ENCODE measurements around the gene B4GALNT4.

The B4GALNT4 gene, protein sequence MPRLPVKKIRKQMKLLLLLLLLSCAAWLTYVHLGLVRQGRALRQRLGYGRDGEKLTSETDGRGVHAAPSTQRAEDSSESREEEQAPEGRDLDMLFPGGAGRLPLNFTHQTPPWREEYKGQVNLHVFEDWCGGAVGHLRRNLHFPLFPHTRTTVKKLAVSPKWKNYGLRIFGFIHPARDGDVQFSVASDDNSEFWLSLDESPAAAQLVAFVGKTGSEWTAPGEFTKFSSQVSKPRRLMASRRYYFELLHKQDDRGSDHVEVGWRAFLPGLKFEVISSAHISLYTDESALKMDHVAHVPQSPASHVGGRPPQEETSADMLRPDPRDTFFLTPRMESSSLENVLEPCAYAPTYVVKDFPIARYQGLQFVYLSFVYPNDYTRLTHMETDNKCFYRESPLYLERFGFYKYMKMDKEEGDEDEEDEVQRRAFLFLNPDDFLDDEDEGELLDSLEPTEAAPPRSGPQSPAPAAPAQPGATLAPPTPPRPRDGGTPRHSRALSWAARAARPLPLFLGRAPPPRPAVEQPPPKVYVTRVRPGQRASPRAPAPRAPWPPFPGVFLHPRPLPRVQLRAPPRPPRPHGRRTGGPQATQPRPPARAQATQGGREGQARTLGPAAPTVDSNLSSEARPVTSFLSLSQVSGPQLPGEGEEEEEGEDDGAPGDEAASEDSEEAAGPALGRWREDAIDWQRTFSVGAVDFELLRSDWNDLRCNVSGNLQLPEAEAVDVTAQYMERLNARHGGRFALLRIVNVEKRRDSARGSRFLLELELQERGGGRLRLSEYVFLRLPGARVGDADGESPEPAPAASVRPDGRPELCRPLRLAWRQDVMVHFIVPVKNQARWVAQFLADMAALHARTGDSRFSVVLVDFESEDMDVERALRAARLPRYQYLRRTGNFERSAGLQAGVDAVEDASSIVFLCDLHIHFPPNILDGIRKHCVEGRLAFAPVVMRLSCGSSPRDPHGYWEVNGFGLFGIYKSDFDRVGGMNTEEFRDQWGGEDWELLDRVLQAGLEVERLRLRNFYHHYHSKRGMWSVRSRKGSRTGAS

DNA sequence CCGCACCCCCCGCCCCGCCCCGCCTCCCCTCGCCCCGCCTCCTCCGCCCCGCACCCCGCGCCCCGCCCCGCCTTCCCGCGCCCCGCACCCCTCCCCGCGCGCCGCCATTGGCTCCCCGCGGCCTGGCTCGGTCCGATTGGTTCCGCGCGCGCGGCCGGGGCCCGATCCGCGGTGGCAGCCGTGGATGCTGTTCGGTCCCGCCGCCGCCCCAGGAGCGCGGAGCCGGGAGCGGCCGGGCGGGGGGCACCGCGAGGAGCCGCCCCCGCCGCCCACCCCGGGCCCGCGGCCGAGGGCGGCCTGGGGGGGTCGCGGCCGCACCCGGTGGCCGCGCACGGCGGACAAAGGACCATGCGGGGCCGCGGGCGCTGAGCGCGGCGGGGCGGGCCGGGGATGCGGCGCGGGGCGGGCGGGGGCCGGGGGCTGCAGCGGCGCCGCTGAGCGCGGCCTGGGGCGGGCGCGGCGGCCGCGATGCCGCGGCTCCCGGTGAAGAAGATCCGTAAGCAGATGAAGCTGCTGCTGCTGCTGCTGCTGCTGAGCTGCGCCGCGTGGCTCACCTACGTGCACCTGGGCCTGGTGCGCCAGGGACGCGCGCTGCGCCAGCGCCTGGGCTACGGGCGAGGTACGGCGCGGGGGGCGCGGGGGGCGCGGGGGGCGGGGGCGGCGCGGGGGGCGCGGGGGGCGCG, at the start of gene B4GALNT4:
Gene B4GALNT4, plus strand, starts transcription at position 164 of the 683 bp plus-strand sequence. Its CDS starts 305 bp downstream, at position 469.
- no peak for TF ChIP-seq GATA3 (IDR thresholded peaks at IDR 0.05; ENCODE audit: low read depth, low read length)
- no peak for TF ChIP-seq GATA2 (IDR thresholded peaks at IDR 0.05; ENCODE audit: low read depth, low read length)

DNA sequence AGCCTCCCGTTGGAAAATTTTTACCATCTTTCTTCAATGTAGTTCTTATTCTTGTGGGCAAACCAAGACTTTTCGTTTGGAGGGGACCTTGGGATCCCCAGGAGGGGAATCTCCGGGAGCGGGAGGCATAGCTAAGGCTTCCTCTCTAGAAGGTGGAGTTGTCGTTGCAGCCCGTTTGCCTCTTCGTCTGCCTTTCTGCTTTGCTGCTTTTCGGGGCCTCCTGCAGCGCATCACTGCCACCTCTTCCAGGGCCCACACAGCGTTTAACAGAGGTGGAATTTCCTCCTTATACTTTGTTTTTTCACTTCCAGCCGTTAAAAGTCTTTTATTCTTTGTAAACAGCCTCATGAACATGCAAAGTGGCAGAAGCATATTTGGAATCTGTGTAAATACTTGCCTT, 45.1 kb upstream of the B4GALNT4 start:
- TF ChIP-seq GATA3 (IDR thresholded peaks at IDR 0.05; ENCODE audit: low read depth, low read length) (no peak), GATA2 (IDR thresholded peaks at IDR 0.05; ENCODE audit: low read depth, low read length) (no peak)

- TF ChIP-seq GATA2 (IDR thresholded peaks at IDR 0.05; ENCODE audit: low read depth, low read length) (no peak), GATA3 (IDR thresholded peaks at IDR 0.05; ENCODE audit: low read depth, low read length) (no peak)
Observed at GRCh38 chr11:325796-326591, 43.3 kb upstream of the B4GALNT4 start.

GRCh38 chr11:326592-326841, 42.8 kb upstream of the B4GALNT4 start:
- no peak for TF ChIP-seq GATA2 (IDR thresholded peaks at IDR 0.05; ENCODE audit: low read depth, low read length)
- TF ChIP-seq GATA3 (IDR thresholded peaks at IDR 0.05; ENCODE audit: low read depth, low read length): no peak

DNA sequence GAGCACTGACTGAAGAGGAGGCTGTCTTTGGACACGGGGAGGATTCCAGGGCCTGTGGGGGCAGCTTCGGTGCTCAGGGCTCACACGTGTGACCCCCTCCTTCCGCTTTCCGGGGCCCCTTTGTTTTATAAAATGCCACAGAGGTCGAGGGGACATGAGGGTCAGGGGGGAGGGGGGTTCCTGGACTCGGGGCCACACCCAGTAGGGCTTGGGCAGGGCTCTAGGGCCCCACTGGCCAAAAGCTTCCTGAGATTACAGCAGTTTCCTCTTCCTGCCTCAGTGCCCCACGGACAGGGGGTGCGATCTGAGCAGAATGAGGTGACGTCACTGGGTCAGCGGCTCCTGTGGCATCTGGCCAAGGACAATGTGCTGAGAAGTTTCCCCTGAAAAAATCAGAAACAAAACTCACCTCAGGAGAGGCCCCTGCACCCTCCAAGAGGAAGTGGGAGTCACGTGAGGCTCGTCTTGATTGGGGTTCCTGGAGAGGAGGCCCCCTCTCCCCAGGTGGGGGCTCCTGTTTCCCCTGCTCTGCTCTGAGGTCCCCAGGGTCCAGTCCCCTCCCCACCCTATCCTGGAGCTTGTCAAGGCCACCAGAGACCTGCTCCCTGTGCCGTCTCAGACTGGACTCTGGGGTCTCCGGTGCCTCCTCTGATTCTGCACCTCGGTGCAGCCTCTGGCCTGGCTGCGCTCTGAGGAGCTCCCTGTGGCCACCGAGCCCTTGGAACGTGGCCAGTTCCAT, 42.3 kb upstream of the B4GALNT4 start:
- TF ChIP-seq GATA3 (IDR thresholded peaks at IDR 0.05; ENCODE audit: low read depth, low read length): no peak
- TF ChIP-seq GATA2 (IDR thresholded peaks at IDR 0.05; ENCODE audit: low read depth, low read length): no peak

DNA sequence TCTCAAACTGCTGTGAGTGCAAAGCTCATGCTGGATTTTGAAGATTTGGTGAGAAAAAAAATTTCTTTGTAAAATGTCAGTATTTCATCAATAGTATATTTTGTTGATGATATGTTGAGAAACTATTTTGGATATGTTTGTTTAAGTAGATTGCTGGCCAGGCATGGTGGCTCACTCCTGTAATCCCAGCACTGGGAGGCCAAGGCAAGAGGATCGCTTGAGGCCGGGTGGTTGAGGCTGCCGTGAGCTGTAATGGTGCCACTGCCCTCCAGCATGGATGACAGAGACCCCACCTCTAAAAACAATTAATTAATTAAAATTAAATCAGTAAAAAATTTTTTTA, 41.7 kb upstream of the B4GALNT4 start:
- TF ChIP-seq GATA3 (IDR thresholded peaks at IDR 0.05; ENCODE audit: low read depth, low read length) (no peak), GATA2 (IDR thresholded peaks at IDR 0.05; ENCODE audit: low read depth, low read length) (no peak)

DNA sequence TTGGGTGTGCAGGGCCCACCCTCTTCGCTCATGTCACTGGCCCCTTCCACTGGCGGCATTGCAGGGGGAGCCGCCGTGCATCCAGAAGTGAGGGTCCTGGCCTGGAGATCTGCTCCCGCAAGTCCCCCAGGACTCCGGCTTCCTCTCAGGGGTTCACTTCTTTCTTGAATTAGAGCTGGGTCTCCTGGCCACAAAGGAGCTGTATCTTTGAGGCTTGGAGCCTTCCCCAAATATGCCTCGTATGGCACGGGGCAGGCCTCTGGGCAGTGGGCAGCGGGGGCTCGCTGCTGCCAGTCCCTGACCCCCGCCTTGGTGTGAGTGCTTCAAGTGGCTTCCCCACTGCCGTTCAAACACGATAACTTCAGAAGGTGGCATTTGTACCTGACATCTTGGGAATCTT, 41.3 kb upstream of the B4GALNT4 start:
- TF ChIP-seq GATA2 (IDR thresholded peaks at IDR 0.05; ENCODE audit: low read depth, low read length): no peak

- no peak for TF ChIP-seq GATA3 (IDR thresholded peaks at IDR 0.05; ENCODE audit: low read depth, low read length)
- TF ChIP-seq GATA2 (IDR thresholded peaks at IDR 0.05; ENCODE audit: low read depth, low read length): no peak
Observed at GRCh38 chr11:329886-330253, 39.4 kb upstream of the B4GALNT4 start.

GRCh38 chr11:330307-330693, 39.0 kb upstream of the B4GALNT4 start:
- TF ChIP-seq GATA3 (IDR thresholded peaks at IDR 0.05; ENCODE audit: low read depth, low read length) (no peak), GATA2 (IDR thresholded peaks at IDR 0.05; ENCODE audit: low read depth, low read length) (no peak)

DNA sequence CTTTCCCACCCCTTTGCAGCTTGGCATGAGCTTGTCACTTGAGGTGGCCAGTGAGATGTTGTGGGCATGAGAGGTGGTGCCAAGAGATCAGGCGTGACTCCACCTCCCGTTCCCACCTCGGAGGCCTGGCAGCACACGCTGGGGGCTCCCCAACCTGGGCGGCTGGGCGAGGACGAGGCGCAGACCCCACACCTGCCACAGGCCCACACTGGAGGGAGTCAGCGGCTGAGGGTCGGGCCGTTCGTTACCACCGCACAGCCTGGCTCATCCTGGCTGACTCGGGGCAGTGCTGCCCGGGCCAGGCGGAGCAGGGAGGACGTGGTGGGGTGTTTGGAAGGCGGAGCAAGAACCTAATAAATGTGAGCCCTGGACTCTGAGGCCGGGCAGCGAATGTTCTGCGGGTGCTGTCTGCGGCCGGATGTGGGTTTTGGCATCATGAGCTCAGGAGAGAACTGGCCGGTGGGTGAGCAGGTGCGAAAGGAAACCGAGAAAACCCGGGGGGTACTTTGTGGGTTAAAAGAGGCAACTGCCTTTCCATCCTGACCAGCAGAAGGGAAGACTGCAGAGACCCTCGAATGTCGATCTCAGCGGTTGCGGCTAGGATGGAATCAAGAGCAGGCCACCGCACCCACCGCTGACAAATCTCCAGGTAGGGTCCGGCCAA, 38.5 kb upstream of the B4GALNT4 start:
- TF ChIP-seq GATA3 (IDR thresholded peaks at IDR 0.05; ENCODE audit: low read depth, low read length): no peak
- TF ChIP-seq GATA2 (IDR thresholded peaks at IDR 0.05; ENCODE audit: low read depth, low read length): no peak

DNA sequence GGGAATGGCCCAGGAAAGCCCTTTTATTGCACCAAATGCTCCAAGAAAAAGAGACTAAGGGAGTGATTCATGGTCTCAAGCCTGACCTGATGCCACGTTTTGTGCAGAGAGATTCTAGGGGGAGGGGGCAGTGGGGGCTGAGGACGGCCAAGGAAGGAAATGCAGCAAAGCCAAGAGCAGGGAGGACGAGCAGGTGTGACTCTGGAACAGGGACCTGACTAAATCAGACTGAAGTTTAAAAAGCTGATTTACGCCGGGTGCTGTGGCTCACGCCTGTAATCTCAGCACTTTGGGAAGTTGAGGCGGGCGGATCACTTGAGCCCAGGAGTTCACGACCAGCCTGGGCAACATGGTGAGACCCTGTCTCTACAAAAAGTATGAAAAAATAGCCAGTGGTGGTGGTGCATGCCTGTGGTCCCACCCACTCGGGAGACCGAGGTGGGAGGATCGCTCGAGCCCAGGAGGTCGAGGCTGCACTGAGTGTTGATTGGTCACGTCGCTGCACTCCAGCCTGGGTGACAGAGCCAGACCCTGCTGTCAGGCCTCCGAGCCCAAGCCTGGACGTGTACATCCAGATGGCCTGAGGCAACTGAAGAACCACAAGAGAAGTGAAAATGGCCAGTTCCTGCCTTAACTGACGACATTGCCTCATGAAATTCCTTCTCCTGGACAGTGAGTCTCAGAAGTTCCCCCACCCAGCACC, 37.8 kb upstream of the B4GALNT4 start:
- no peak for TF ChIP-seq GATA2 (IDR thresholded peaks at IDR 0.05; ENCODE audit: low read depth, low read length)
- TF ChIP-seq GATA3 (IDR thresholded peaks at IDR 0.05; ENCODE audit: low read depth, low read length): no peak

Data from SH-SY5Y (cell line).